ENCODE data around the gene THAP8.

THAP8 gene

DNA sequence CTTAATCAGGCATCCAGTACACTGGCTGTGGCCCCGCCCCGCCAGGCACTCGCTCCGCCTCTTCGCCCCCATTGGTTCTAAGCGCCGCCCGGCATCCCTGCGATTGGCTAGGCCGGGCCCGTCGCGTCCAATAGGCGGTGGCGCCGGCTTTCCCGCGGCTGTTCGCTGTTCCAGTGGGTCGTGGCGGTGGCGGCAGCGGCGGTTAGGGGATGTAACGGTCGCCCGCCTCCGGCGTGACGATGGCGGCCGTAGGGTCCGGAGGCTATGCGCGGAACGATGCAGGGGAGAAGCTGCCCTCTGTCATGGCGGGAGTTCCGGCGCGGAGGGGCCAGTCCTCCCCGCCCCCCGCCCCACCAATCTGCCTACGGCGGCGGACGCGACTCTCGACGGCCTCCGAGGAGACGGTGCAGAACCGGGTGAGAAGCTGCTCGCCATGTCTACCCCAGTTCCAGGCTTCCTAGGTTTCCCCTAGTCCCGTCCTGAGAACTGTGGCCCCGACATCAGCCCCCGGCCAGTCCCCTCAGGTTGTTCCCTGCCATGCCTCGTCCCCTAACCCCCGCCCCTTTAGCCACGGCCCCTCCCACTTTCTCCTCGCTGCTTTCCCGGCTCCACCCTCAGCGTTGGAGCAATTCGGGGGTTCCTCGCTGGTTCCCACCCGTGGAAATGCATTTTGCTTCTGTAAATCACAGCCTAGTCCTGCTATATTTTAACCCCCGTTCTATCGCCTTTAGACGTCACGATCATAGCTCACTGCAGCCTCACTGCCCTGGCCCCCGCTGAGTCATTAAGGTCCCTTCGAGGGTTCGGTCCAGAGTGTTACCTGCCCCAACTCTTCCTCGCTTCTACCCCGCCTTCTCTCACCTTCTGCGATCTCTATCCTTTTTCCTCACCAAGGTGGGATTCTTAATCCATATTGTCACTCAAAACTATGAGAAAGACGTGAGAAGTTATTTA is 925 bp upstream of the THAP8 start, which contains the start of gene WDR62:
TSS of gene WDR62 (plus strand) at position 165 of the 954 bp plus-strand sequence. CDS start at position 240, 75 bp downstream.
- Histone ChIP-seq H3K9me3 (no peaks in the 10 kb centered on the region), H3K4me3 (ENCODE audit: low read depth in 1 of 2, low read length in 1 of 2) (peak within 1 kb of the TSS; percentile 89 to 98)
- peak; percentile 10 for TF ChIP-seq CTCF (IDR thresholded peaks at IDR 0.05)

DNA sequence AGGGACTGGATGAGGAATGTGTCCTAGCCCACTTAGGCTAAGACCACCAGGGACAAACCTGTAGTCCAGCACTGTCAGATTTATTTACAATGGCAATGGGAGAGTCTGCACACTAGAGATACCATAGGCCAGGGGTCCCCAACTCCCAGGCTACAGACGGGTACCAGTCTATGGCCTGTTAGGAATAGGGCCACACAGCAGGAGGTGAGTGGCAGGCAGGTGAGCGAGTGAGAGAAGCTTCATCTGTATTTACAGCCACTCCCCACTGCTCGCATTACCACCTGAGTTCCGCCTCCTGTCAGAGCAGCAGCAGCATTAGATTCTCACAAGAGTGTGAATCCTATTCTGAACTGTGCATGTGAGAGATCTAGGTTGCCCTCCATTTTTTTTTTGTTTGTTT is 2.4 kb downstream of the THAP8 start:
- H3K9me3 ChIP-seq = no peaks in the 10 kb centered on the region
- no peaks in the 10 kb centered on the region for H3K27me3 ChIP-seq
- H3K36me3 ChIP-seq = no peaks in the 10 kb centered on the region
- H3K4me1 ChIP-seq (ENCODE audit: control insufficient read depth in 1 of 2, insufficient read depth in 1 of 2, low read depth in 1 of 2, low read length in 1 of 2) = peaks cover 21 to 22% of the 10 kb centered on the region in 2 experiments
- no peak overlapping the region for H3K27ac ChIP-seq
- H3K4me3 ChIP-seq (ENCODE audit: low read depth in 1 of 2, low read length in 1 of 2) = no peak overlapping the region
- TF ChIP-seq CTCF (IDR thresholded peaks at IDR 0.05) = no peak

More for the DNA sequence above, 925 bp upstream of the THAP8 start, which contains the start of gene WDR62:
- H3K27ac ChIP-seq = peak within 1 kb of the TSS; percentile 97
- H3K36me3 ChIP-seq = peaks cover 11% of the 10 kb centered on the region
- peaks cover 21 to 22% of the 10 kb centered on the region in 2 experiments for H3K4me1 ChIP-seq (ENCODE audit: control insufficient read depth in 1 of 2, insufficient read depth in 1 of 2, low read depth in 1 of 2, low read length in 1 of 2)
- H3K27me3 ChIP-seq = no peaks in the 10 kb centered on the region

- no peak overlapping the region for H3K27ac ChIP-seq
- TF ChIP-seq CTCF (IDR thresholded peaks at IDR 0.05) = no peak
- H3K36me3 ChIP-seq = no peaks in the 10 kb centered on the region
- H3K27me3 ChIP-seq = no peaks in the 10 kb centered on the region
- H3K4me1 ChIP-seq (ENCODE audit: control insufficient read depth in 1 of 2, insufficient read depth in 1 of 2, low read depth in 1 of 2, low read length in 1 of 2) = peaks cover 21 to 22% of the 10 kb centered on the region in 2 experiments
- H3K9me3 ChIP-seq = no peaks in the 10 kb centered on the region
- H3K4me3 ChIP-seq (ENCODE audit: low read depth in 1 of 2, low read length in 1 of 2) = no peak overlapping the region
Measured at GRCh38 chr19:36051236-36051635, 2.8 kb downstream of the THAP8 start.

DNA sequence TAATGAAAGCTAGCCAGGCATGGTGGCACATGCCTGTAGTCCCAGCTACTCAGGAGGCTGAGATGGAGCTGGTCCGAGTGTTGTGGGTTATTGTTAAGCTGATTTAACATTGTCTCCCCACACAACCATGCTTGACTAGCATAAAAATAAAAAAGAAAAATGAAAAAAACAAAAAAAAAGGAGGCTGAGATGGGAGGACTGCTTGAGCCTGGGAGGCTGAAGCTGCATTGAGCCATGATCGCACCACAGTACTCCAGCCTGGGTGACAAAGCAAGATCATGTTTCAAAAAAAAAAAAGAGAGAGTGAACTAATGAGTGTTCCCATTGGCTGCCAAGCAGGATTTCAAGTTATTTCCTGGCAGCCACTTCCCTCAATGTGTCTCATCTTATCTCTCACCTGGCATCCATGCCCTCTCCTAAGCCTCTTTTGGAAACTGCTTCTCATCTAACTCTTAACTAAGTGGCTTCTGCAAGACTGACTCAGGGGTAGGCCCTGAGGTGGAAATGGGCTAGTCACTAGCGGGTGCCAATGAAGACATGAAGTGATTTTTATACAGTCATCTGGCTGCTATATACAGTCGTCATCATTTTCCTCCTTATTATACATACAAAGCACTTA is 4.9 kb downstream of the THAP8 start:
- Histone ChIP-seq H3K4me1 (ENCODE audit: control insufficient read depth in 1 of 2, insufficient read depth in 1 of 2, low read depth in 1 of 2, low read length in 1 of 2) (peaks cover 8 to 12% of the 10 kb centered on the region in 2 experiments), H3K27ac (no peak overlapping the region), H3K9me3 (no peaks in the 10 kb centered on the region), H3K36me3 (no peaks in the 10 kb centered on the region), H3K27me3 (no peaks in the 10 kb centered on the region), H3K4me3 (ENCODE audit: low read depth in 1 of 2, low read length in 1 of 2) (no peak overlapping the region)
- TF ChIP-seq CTCF (IDR thresholded peaks at IDR 0.05) = no peak

DNA sequence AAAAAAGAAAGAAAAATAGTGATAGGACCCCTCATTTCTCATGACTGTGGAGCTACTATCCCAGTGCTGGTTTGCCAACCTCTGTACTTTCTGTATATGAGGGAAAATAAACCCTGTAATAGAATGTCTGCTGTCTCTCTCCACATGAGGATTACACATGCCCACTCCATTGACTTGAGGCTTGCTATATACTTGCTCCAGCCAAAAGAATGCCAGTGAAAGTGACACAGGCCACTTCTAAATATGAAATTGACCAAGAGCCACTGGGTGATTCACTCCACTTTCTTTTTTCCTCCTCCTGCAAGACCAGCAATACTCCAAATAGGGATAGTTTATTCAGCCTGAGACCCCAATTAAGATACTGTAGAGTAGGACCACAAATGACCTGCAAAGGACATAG is 6.2 kb downstream of the THAP8 start:
- Histone ChIP-seq H3K4me3 (ENCODE audit: low read depth in 1 of 2, low read length in 1 of 2) (no peak overlapping the region), H3K4me1 (ENCODE audit: control insufficient read depth in 1 of 2, insufficient read depth in 1 of 2, low read depth in 1 of 2, low read length in 1 of 2) (peaks cover under 1 to 2% of the 10 kb centered on the region in 2 experiments), H3K36me3 (no peaks in the 10 kb centered on the region), H3K9me3 (no peaks in the 10 kb centered on the region), H3K27me3 (no peaks in the 10 kb centered on the region), H3K27ac (no peak overlapping the region)
- TF ChIP-seq CTCF (IDR thresholded peaks at IDR 0.05) = no peak
